Gastrocnemius medialis (tissue), 4 donors: Measurements from ENCODE around the gene KCNQ1. TPM values are rescaled to one million over a fixed set of nuclear protein-coding genes. Genes with fewer than 3 reads are reported as not detected.

ENCODE experiments used
- ATAC-seq, 2 donors: fragments of 150-250 bp; one replicate each; pipeline ENCODE4 v1.9.1; 2016
- DNase-seq, 2 donors: peaks; one replicate each; pipeline ENCODE4 v3.0.0-alpha.2; 2019
- H3K27ac ChIP-seq, 4 donors: fragments of 200-600 bp; sonication (generic); 1 replicate in 1 of 4; 2 replicates in 3 of 4; pipeline ENCODE4 v1.5.1; 2016 to 2018; ENCODE audit warnings: mild to moderate bottlenecking in 2 of 4, moderate library complexity in 1 of 4
- H3K27me3 ChIP-seq, 3 donors: fragments of 200-600 bp; sonication (generic) in 2 of 3; 1 replicate in 1 of 3; 2 replicates in 2 of 3; pipeline versions ENCODE4 v1.5.1 to v1.6.0; 2016 to 2019; ENCODE audit warnings: mild to moderate bottlenecking in 1 of 3, moderate library complexity in 1 of 3
- H3K36me3 ChIP-seq, 2 donors: fragments of 200-600 bp; sonication (generic) in 1 of 2; one replicate each; pipeline ENCODE4 v1.5.1; 2017 to 2018
- H3K4me1 ChIP-seq, 2 donors: fragments of 200-600 bp; sonication (generic) in 1 of 2; one replicate each; pipeline ENCODE4 v1.5.1; 2016 to 2017; ENCODE audit warnings: mild to moderate bottlenecking in 2 of 2
- H3K4me3 ChIP-seq, 4 donors: fragments of 200-600 bp; sonication (generic) in 3 of 4; 1 replicate in 1 of 4; 2 replicates in 3 of 4; pipeline ENCODE4 v1.5.1; 2016 to 2019; ENCODE audit warnings: mild to moderate bottlenecking in 2 of 4
- H3K9me3 ChIP-seq, 3 donors: fragments of 200-600 bp; sonication (generic) in 2 of 3; 1 replicate in 1 of 3; 2 replicates in 2 of 3; pipeline ENCODE4 v1.5.1; 2016 to 2019
- POLR2A ChIP-seq, 2 donors: fragments of 450-650 bp; IDR thresholded peaks; one replicate each; pipeline ENCODE4 v1.6.1; 2017; ENCODE audit warnings: antibody characterized with exemption in 2 of 2, mild to moderate bottlenecking in 2 of 2, moderate library complexity in 2 of 2
- in situ Hi-C, 4 donors: fragments of 200-750 bp; cut with MboI; loops; one replicate each; pipeline versions ENCODE4 v1.15.0 to v1.8.0; 2017; ENCODE audit warnings: low sequenced_read_pairs in 4 of 4
- intact Hi-C: fragments of 100-400 bp; cut with DNase I; formaldehyde crosslinking; loops from one replicate; pipeline ENCODE4 v1.15.1; 2023; ENCODE audit warnings: low total_unique reads
- total RNA-seq, 4 donors: library from RNA; depleted of rRNA; stranded (reverse); fragments of >200 nt; gene quantifications; one replicate each; pipeline versions ENCODE4 v1.1.0 to v1.2.3, GENCODE V29; 2016
- TF ChIP-seq, protein P1 (sequence below), 5 experiments: fragments of 450-650 bp in 3 of 5; fragments of 200-600 bp in 2 of 5; sonication (generic) in 2 of 5; IDR thresholded peaks in 4 of 5; conservative IDR thresholded peaks in 1 of 5; 1 replicate in 4 of 5; 2 replicates in 1 of 5; pipeline ENCODE4 v1.5.1; 2016 to 2019; ENCODE audit warnings: antibody characterized with exemption in 5 of 5, mild to moderate bottlenecking in 3 of 5, moderate library complexity in 3 of 5

The KCNQ1 gene
- total RNA-seq, 4 donors from 2014 or later, result 0.15 to 1.00 (median 0.67) TPM

- DNase-seq (no peak), ATAC-seq (no peak)
- Histone ChIP-seq H3K9me3 (no peaks in the 10 kb centered on the region), H3K27ac (no peak overlapping the region), H3K27me3 (no peaks in the 10 kb centered on the region), H3K4me1 (no peaks in the 10 kb centered on the region), H3K4me3 (no peak overlapping the region), H3K36me3 (no peaks in the 10 kb centered on the region)
- in situ Hi-C loops (no loop called here), intact Hi-C loops (no loop called here)
- TF ChIP-seq, protein P1, sequence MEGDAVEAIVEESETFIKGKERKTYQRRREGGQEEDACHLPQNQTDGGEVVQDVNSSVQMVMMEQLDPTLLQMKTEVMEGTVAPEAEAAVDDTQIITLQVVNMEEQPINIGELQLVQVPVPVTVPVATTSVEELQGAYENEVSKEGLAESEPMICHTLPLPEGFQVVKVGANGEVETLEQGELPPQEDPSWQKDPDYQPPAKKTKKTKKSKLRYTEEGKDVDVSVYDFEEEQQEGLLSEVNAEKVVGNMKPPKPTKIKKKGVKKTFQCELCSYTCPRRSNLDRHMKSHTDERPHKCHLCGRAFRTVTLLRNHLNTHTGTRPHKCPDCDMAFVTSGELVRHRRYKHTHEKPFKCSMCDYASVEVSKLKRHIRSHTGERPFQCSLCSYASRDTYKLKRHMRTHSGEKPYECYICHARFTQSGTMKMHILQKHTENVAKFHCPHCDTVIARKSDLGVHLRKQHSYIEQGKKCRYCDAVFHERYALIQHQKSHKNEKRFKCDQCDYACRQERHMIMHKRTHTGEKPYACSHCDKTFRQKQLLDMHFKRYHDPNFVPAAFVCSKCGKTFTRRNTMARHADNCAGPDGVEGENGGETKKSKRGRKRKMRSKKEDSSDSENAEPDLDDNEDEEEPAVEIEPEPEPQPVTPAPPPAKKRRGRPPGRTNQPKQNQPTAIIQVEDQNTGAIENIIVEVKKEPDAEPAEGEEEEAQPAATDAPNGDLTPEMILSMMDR (IDR thresholded peaks at IDR 0.05 in 4 of 5, conservative IDR thresholded peaks at IDR 0.05 in 1 of 5), result no peak
- no peak for TF ChIP-seq POLR2A (IDR thresholded peaks at IDR 0.05)
These were observed 323.9 kb downstream of the KCNQ1 start for GRCh38 chr11:2768471-2769408.

GRCh38 chr11:2769409-2770095, 324.7 kb downstream of the KCNQ1 start:
- TF ChIP-seq POLR2A (IDR thresholded peaks at IDR 0.05), result no peak
- TF ChIP-seq, protein P1 (IDR thresholded peaks at IDR 0.05 in 4 of 5, conservative IDR thresholded peaks at IDR 0.05 in 1 of 5), result no peak
- H3K36me3 ChIP-seq, result no peaks in the 10 kb centered on the region
- H3K4me1 ChIP-seq, result no peaks in the 10 kb centered on the region
- no peaks in the 10 kb centered on the region for H3K27me3 ChIP-seq
- in situ Hi-C loops, result no loop called here
- no peak for ATAC-seq
- no peak for DNase-seq
- H3K4me3 ChIP-seq, result no peak overlapping the region
- intact Hi-C loops, result loop anchor here (10.0 kb wide), 2 partner anchors 115 to 445 kb away; no protein-coding TSS in a partner anchor
- no peaks in the 10 kb centered on the region for H3K9me3 ChIP-seq
- H3K27ac ChIP-seq, result no peak overlapping the region

DNA sequence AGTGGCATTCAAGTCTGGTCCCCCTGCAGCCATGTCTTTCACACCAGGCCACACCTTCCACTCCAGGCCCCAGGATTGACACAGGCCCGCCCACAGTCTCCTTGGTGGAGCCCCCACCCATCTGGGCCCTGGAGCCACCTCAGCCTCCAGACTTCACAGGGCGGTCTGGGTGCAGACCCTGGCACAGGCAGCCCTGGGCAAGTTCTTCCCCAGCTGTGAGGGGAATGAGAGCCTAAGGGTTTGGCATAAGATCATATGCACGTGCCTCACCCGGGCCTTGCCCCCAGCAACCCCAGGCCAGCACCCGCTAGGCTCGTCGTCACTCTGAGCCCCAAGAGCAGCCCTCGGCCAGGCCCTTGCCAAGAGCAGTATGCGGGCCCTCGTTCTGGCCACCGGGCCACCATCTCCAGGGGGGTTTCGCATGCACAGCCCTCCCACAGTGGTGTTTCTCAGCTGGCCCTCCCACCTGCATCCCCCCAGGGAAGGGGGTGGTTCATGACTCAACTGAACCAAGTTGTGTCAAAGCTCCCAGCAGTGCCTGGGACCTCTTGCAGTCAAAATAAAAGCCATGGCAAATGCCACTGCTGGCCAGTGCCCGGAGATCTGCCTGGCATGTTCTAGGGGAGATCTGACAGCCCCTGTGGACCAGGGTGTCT, 325.4 kb downstream of the KCNQ1 start:
- no peak overlapping the region for H3K27ac ChIP-seq
- no peaks in the 10 kb centered on the region for H3K36me3 ChIP-seq
- TF ChIP-seq, protein P1 (IDR thresholded peaks at IDR 0.05 in 4 of 5, conservative IDR thresholded peaks at IDR 0.05 in 1 of 5), result no peak
- no peak for TF ChIP-seq POLR2A (IDR thresholded peaks at IDR 0.05)
- intact Hi-C loops, result loop anchor here (10.0 kb wide), 2 partner anchors 115 to 445 kb away; no protein-coding TSS in a partner anchor
- H3K4me1 ChIP-seq, result no peaks in the 10 kb centered on the region
- DNase-seq, result no peak
- no peaks in the 10 kb centered on the region for H3K9me3 ChIP-seq
- no peaks in the 10 kb centered on the region for H3K27me3 ChIP-seq
- no peak overlapping the region for H3K4me3 ChIP-seq
- ATAC-seq, result no peak
- in situ Hi-C loops, result no loop called here

GRCh38 chr11:2770761-2771301, 326.0 kb downstream of the KCNQ1 start:
- Histone ChIP-seq H3K9me3 (no peaks in the 10 kb centered on the region), H3K4me3 (no peak overlapping the region), H3K27me3 (no peaks in the 10 kb centered on the region), H3K4me1 (no peaks in the 10 kb centered on the region), H3K27ac (no peak overlapping the region), H3K36me3 (no peaks in the 10 kb centered on the region)
- intact Hi-C loops, result loop anchor here (10.0 kb wide), 2 partner anchors 116 to 446 kb away; no protein-coding TSS in a partner anchor
- TF ChIP-seq, protein P1 (IDR thresholded peaks at IDR 0.05 in 4 of 5, conservative IDR thresholded peaks at IDR 0.05 in 1 of 5), result no peak
- no peak for TF ChIP-seq POLR2A (IDR thresholded peaks at IDR 0.05)
- DNase-seq (no peak), ATAC-seq (no peak)
- in situ Hi-C loops, result no loop called here
